D721Med (cell line): ENCODE data around the gene SLC10A6.

Experiments used
- DNase-seq: peaks from one replicate; pipeline ENCODE4 v3.0.0; 2011; ENCODE audit warnings: low spot score; ENCODE audit not compliant: insufficient read length
- FAIRE-seq: peaks from 2 replicates; lab custom pipeline; 2011; peaks lifted over from hg19 to GRCh38; lab: Jason Lieb, UNC
- TF ChIP-seq, protein P1 (sequence below): IDR thresholded peaks from 2 replicates; pipeline ENCODE4 v1.5.1; 2012; ENCODE audit warnings: mild to moderate bottlenecking, control low read depth; ENCODE audit not compliant: insufficient read depth; ENCODE audit errors: missing control alignments

Gene SLC10A6

GRCh38 chr4:86848732-86849619 is at the start of gene SLC10A6:
SLC10A6 (minus strand) TSS chr4:86849384; CDS start chr4:86849115, 269 bp downstream.
- TF ChIP-seq, protein P1, sequence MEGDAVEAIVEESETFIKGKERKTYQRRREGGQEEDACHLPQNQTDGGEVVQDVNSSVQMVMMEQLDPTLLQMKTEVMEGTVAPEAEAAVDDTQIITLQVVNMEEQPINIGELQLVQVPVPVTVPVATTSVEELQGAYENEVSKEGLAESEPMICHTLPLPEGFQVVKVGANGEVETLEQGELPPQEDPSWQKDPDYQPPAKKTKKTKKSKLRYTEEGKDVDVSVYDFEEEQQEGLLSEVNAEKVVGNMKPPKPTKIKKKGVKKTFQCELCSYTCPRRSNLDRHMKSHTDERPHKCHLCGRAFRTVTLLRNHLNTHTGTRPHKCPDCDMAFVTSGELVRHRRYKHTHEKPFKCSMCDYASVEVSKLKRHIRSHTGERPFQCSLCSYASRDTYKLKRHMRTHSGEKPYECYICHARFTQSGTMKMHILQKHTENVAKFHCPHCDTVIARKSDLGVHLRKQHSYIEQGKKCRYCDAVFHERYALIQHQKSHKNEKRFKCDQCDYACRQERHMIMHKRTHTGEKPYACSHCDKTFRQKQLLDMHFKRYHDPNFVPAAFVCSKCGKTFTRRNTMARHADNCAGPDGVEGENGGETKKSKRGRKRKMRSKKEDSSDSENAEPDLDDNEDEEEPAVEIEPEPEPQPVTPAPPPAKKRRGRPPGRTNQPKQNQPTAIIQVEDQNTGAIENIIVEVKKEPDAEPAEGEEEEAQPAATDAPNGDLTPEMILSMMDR = no peak
- FAIRE-seq (no peak), DNase-seq (no peak)

- FAIRE-seq (no peak), DNase-seq (no peak)
- TF ChIP-seq, protein P1 = peak; percentile 25
These were observed 49.4 kb upstream of the SLC10A6 start for GRCh38 chr4:86898562-86898961.

GRCh38 chr4:86896596-86896995 is 47.4 kb upstream of the SLC10A6 start:
- no peak for FAIRE-seq
- TF ChIP-seq, protein P1 = no peak
- no peak for DNase-seq

GRCh38 chr4:86895692-86896488 is 46.7 kb upstream of the SLC10A6 start:
- FAIRE-seq (peak; percentile 94), DNase-seq (no peak)
- TF ChIP-seq, protein P1 = peak; percentile 89

- FAIRE-seq = no peak
- no peak for DNase-seq
These were observed 45.3 kb upstream of the SLC10A6 start for GRCh38 chr4:86894455-86894854.

GRCh38 chr4:86893136-86893535 is 44.0 kb upstream of the SLC10A6 start:
- no peak for FAIRE-seq
- TF ChIP-seq, protein P1 = no peak

More at GRCh38 chr4:86894455-86894854, 45.3 kb upstream of the SLC10A6 start:
- TF ChIP-seq, protein P1 = no peak

More at GRCh38 chr4:86893136-86893535, 44.0 kb upstream of the SLC10A6 start:
- DNase-seq = no peak
